Left cardiac atrium (tissue), 2 donors: ENCODE measurements around the gene SPP2. TPM values are rescaled to one million over a fixed set of nuclear protein-coding genes. Genes with fewer than 3 reads are reported as not detected.

Experiments used
- total RNA-seq, 2 donors: library from RNA; stranded (reverse); fragmentation: NEBNext Ultra II Directional; extraction: Animal tissue kit (Norgen Biotek cat#: 25700); gene quantifications; one replicate each; pipeline ENCODE4 v1.2.1, GENCODE V29; 2021
- donor health status: DM: no; HTN: yes; CAD: no; lungs with severe emphysema.
- donor health status: DM: yes; HTN: yes; CAD: no.

Gene SPP2
- total RNA-seq, 2 donors from 2014 or later = not detected

Other genes starting within 250 kb of the SPP2 start
- gene HJURP, start 196.2 kb upstream of the SPP2 start, total RNA-seq = 1 to 10 TPM in 1 of 2 donors, not detected in 1; 1.1 TPM
- gene TRPM8, start 133.3 kb upstream of the SPP2 start, total RNA-seq = not detected